ENCODE data around the gene ZMYM3.

The ZMYM3 gene

DNA sequence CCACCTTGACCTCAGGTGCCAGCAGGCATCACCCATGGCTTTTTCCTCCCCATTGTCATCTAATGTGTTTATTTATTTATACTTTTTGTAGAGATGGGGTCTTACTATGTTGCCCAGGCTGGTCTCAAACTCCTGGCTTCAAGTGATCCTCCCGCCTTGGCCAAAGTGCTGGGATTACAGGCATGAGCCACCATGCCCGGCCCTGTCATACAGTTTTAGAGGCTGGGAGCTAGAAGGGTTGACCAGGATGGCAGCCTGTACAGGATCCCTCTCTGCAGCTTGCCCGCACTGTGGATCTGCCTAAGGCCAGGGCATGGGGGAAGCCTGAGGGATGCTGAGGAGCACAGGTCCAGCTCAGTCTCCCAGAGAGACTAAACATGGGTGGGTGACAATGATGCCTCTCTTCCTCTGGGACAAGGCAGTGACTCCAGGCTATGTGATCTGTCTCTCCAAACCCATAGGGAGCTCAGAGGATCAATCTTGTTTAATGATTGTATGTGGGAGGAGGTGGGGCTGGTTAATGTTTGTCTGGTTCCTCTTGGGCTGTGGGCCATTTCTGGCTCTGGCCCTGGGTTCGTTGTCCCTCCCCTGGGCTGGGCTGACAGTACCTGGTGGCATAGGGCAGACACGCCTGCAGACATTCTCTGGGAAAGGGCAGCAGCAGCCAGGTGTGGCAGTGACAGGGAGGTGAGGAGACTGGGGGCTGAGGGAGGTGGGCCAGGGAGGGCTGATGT is 39.2 kb downstream of the ZMYM3 start:
- no peak for DNase-seq (ENCODE audit: low read depth in 2 of 2)

DNA sequence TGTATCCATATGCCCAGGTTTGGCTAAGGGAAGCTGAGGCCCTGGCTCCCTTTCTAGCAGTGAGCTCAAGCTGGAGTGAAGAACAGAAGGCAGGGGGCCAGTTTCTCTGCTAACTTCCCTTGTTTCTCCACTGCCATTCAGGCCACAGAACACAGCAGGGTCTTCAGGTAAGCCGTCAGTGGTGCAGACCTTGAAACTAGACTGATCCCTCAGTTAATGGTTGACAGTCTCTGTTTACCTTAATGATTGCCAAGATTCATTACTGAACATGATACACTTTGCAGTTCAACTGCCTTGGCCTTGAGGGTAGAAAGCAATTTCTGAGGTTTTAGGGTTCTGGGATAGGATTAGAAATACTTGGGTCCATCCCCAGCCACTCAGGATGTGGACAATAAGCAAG is 39.8 kb downstream of the ZMYM3 start:
- no peak for DNase-seq (ENCODE audit: low read depth in 2 of 2)

DNA sequence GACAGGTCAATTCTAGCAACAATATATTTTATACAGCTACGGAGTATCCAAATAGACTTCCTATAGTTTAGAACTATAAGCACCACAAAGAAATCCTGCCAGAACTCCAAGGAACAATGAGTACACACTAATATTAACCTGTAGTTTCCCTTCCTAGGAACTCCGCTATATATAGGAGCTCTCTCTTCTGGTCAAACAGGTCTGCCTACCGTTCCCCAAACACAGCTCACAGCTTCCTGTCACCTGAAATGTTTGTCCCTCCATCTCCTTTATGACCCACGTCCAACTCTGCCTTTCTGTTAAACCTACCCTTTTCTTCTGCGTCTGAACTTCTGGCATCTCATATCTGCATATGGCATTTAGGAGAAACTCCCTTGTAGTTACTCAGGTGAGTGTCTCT is 41.4 kb downstream of the ZMYM3 start:
- no peak for DNase-seq (ENCODE audit: low read depth in 2 of 2)

DNA sequence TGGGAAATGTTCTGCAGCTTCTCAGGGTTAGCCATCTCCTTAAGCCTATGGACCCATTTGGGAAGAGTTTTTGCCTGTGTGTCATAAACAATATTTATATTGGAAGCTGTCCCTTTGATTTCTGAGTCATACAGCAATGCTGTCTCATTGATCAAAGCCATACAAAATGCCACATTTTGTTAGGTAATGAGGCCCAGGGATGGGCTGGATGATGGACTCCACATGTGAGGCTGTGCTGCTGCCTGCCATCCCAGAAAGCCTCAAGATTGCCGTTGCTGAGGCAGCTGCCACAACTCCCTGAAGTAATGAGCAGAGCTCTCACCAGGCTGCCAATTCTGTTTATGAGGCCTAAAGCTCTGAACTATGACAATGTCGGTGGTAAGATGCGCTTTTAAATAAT is 43.1 kb downstream of the ZMYM3 start:
- no peak for DNase-seq (ENCODE audit: low read depth in 2 of 2)

DNA sequence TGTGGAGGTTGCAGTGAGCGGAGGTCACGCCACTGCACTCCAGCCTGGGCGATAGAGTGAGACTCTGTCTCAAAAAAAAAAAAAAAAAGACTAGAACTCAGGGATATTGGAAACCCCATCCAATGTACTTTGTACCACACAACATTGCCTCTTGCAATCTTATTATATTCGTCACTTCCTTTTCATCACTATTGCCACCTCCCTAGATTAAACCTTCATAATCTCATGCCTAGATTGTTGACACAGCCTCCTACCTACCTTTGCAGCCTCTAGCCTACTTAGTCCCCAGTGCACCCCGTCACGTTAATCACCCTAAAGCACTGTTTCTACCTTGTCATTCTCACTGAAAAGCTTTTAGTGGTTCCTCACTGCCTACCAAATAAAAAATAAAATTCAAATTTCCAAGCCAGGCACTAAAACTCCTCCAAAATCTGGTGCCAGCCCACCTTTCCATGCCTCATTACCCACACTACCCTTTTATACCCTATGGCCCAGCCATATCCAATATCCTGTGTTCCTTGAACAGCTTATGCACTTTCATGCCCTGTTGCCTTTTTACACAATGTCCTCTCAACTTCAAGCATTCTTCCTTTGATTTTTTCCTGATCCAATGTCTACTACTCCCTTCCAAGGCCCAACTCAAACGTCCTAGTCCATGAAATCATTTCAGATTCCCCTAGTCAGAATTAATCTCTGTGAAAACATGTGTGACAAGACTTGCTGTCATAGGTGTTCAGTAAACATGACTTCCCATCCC is 54.5 kb downstream of the ZMYM3 start:
- DNase-seq (ENCODE audit: low read depth in 2 of 2): no peak

DNA sequence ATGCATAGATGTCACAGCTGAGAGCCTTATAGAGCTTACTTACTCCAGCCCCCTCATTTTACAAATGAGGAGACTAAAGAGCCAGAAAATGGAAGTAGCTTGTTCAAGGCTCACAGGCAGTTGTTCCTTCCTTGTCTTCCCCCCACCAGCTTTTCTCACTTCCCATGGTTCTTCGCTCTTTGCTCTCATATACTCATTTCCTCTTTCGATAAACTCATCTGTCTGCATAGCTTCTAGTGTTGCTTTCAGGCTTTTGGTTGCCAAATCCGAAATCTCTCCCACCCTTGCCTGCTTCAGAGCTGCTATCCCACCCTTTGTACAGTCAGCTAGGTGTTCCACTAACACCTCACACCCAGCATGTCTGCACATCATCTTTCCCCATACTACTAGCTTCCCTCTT is 55.9 kb downstream of the ZMYM3 start:
- DNase-seq (ENCODE audit: low read depth in 2 of 2): no peak

DNA sequence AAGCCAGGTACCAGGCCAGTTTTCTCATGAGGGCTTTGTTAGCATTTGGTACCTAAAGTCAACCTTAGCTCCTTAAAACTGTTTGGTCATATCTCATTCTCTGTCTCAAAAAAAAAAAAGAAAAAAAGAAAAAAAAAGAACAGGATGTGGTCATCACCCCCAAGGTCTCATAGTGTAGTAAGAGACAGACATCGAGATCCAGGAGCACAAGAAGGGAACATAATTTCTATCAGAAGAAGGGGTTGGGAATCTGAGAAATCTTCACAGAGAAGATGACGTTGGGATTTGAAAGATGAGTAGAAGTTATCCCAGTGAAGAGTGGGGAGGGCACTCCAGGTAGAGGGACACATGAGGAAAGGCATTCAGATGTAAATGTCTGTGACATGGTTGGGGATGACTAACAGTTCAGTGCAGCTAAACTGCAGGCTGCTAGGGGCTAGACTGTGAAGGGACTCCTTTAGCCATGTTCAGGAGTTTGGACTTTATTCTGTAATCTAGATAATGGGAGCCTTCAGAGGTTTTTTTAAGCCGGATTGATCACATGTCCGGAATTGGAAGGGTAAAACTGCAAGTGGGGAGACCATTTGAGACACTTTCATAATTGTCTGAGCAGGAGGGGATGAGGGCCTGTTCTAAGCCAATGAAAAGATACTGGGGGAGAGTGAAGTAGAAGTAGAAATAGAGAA is 57.8 kb downstream of the ZMYM3 start:
- DNase-seq (ENCODE audit: low read depth in 2 of 2): no peak

DNA sequence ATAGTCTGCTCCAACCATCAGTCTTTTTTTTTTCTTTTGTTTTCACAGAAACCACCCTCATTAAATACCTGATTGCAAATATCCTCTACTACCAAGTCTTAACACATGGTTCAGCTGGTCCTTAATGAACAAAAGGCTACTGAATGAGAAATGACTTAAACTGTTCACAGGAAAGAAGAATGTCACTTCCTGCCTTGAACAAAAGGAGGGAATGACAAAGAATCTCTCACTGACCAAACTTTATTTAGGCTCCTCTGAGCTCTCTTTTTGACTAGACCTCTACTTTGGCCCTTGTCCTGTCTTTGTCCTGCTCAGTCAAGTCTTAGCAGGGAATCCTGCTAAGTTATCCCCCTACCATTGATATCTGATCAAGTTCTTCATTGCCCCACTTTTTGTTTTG is 62.7 kb downstream of the ZMYM3 start:
- no peak for DNase-seq (ENCODE audit: low read depth in 2 of 2)
